HG02840 (cell line): ENCODE measurements around the gene RCHY1.
A peak's percentile ranks its signal among the peaks of the same experiment; 100 is the strongest.
"Not testable (repeated sequence)": the region's sequence is repeated elsewhere in the genome, so short reads cannot be mapped to it uniquely, and the experiment has no call there.

Experiments
- ATAC-seq: cut with Tn5 transposase; IDR thresholded peaks from one replicate; pipeline ENCODE4 v1.9.1; 2021; ENCODE audit warnings: mild to moderate bottlenecking, moderate library complexity, moderate number of reproducible peaks; ENCODE audit not compliant: unreplicated experiment, low FRiP score

RCHY1 gene

GRCh38 chr4:75514131-75514948 is at the start of gene RCHY1, which contains the start of gene THAP6:
TSS of gene RCHY1 (minus strand) at chr4:75514403. CDS start at chr4:75514286, 117 bp downstream.
TSS of gene THAP6 (plus strand) at chr4:75514473. CDS start at chr4:75515453, 980 bp downstream.
- ATAC-seq, result peak; percentile 96

- ATAC-seq, result no peak
Measured at GRCh38 chr4:75561789-75562188, 47.6 kb upstream of the RCHY1 start.

- ATAC-seq, result no peak
Measured at GRCh38 chr4:75557696-75558095, 43.5 kb upstream of the RCHY1 start.

- ATAC-seq, result peak; percentile 79
Measured at GRCh38 chr4:75555294-75556164, 41.3 kb upstream of the RCHY1 start, which contains the start of gene ODAPH. TSS of gene ODAPH (plus strand) at chr4:75556066. CDS start at chr4:75556083, 17 bp downstream.

- ATAC-seq, result no peak
Measured at GRCh38 chr4:75552452-75552851, 38.2 kb upstream of the RCHY1 start.

GRCh38 chr4:75549019-75549418 is 34.8 kb upstream of the RCHY1 start:
- no peak for ATAC-seq

- no peak for ATAC-seq
Measured at GRCh38 chr4:75547647-75548387, 33.6 kb upstream of the RCHY1 start.

GRCh38 chr4:75545526-75545925 is 31.3 kb upstream of the RCHY1 start:
- ATAC-seq, result no peak

- ATAC-seq, result no peak
Measured at GRCh38 chr4:75544870-75545269, 30.7 kb upstream of the RCHY1 start.

GRCh38 chr4:75544220-75544619 is 30.0 kb upstream of the RCHY1 start:
- ATAC-seq, result not testable (repeated sequence)

- ATAC-seq, result no peak
Measured at GRCh38 chr4:75542824-75543223, 28.6 kb upstream of the RCHY1 start.

- not testable (repeated sequence) for ATAC-seq
Measured at GRCh38 chr4:75537308-75537707, 23.1 kb upstream of the RCHY1 start.

- ATAC-seq, result not testable (repeated sequence)
Measured at GRCh38 chr4:75533926-75534325, 19.7 kb upstream of the RCHY1 start.

GRCh38 chr4:75533339-75533887 is 19.2 kb upstream of the RCHY1 start:
- ATAC-seq, result not testable (repeated sequence)

GRCh38 chr4:75531536-75532143 is 17.4 kb upstream of the RCHY1 start:
- not testable (repeated sequence) for ATAC-seq

GRCh38 chr4:75530556-75531322 is 16.5 kb upstream of the RCHY1 start:
- no peak for ATAC-seq

GRCh38 chr4:75527482-75527881 is 13.3 kb upstream of the RCHY1 start:
- no peak for ATAC-seq

- ATAC-seq, result no peak
Measured at GRCh38 chr4:75525910-75526309, 11.7 kb upstream of the RCHY1 start.

GRCh38 chr4:75525086-75525485 is 10.9 kb upstream of the RCHY1 start:
- ATAC-seq, result no peak
